ENCODE results near the gene VCPKMT.

GRCh38 chr14:50156111-50156510 is 39.7 kb upstream of the VCPKMT start:
- TF ChIP-seq CTCF (IDR thresholded peaks at IDR 0.05), result no peak
- TF ChIP-seq POLR2A (IDR thresholded peaks at IDR 0.05), result no peak
